Adrenal gland (tissue), 12 donors: ENCODE measurements around the gene INF2. TPM values are rescaled to one million over a fixed set of nuclear protein-coding genes. Genes with fewer than 3 reads are reported as not detected.
A peak's percentile ranks its signal among the peaks of the same experiment; 100 is the strongest.

ENCODE experiments used
- DNase-seq, 7 donors: peaks; one replicate each; pipeline ENCODE4 v3.0.0-alpha.2; 2019 to 2020
- H3K27ac ChIP-seq, 5 donors: fragments of 200-600 bp; sonication (generic) in 4 of 5; 1 replicate in 3 of 5; 2 replicates in 2 of 5; pipeline versions ENCODE4 v1.5.1 to v1.8.0; 2016 to 2020; ENCODE audit warnings: mild to moderate bottlenecking in 1 of 5
- H3K27me3 ChIP-seq: fragments of 200-600 bp; 2 replicates; pipeline ENCODE4 v1.8.0; 2021
- H3K36me3 ChIP-seq, 2 donors: fragments of 200-600 bp; replicated peaks in 1 of 2; 1 replicate in 1 of 2; 2 replicates in 1 of 2; pipeline versions ENCODE4 v1.5.1 to v1.8.0; 2018 to 2022
- H3K4me1 ChIP-seq, 2 donors: fragments of 200-600 bp; replicated peaks in 1 of 2; 1 replicate in 1 of 2; 2 replicates in 1 of 2; pipeline versions ENCODE4 v1.5.1 to v1.8.0; 2018 to 2021
- H3K4me3 ChIP-seq, 4 donors: fragments of 200-600 bp; sonication (generic) in 3 of 4; one replicate each; pipeline ENCODE4 v1.5.1; 2016 to 2018
- H3K9me3 ChIP-seq, 3 donors: fragments of 200-600 bp; sonication (generic) in 1 of 3; replicated peaks in 1 of 3; 1 replicate in 2 of 3; 2 replicates in 1 of 3; pipeline versions ENCODE4 v1.5.1 to v1.8.0; 2016 to 2021
- POLR2A ChIP-seq, 2 donors: fragments of 450-650 bp; IDR thresholded peaks; one replicate each; pipeline ENCODE4 v1.6.1; 2017; ENCODE audit warnings: antibody characterized with exemption in 2 of 2, mild to moderate bottlenecking in 2 of 2, moderate library complexity in 1 of 2
- WGBS, 4 donors: extraction: QIAGEN DNeasy Blood & Tissue Kit in 2 of 4; methylation state at CpG; one replicate each; pipeline versions ENCODE4 v1.1.5 to v1.1.7; 2013 to 2017; 5-methylcytosine and 5-hydroxymethylcytosine counted together
- intact Hi-C, 2 donors: fragments of 100-400 bp; cut with DNase I; formaldehyde crosslinking; loops; one replicate each; pipeline versions ENCODE4 v1.14.1 to v1.15.0; 2022 to 2023
- polyA plus RNA-seq, 3 donors: library from polyadenylated mRNA; stranded (reverse); fragments of 200-250 nt in 2 of 3; fragments of 350-450 nt in 1 of 3; fragmentation: Illumina TruSeq in 1 of 3; extraction: RNeasy Lipid Tissue Mini Kit (QIAGEN cat#74804) in 1 of 3; gene quantifications; one replicate each; pipeline ENCODE4 v1.2.3, GENCODE V29; 2013 to 2014
- total RNA-seq, 9 donors: library from RNA; depleted of rRNA in 4 of 9; stranded (reverse); fragments of >200 nt in 4 of 9; fragments of 120-200 nt in 1 of 9; fragmentation: NEBNext Ultra II Directional in 1 of 9; extraction: Animal tissue kit (Norgen Biotek cat#: 25700) in 1 of 9; gene quantifications; one replicate each; pipeline versions ENCODE4 v1.1.0 to v1.2.4, GENCODE V29; 2013 to 2023
- TF ChIP-seq, protein P1 (sequence below), 6 experiments: fragments of 450-650 bp in 4 of 6; fragments of 200-600 bp in 2 of 6; sonication (generic) in 1 of 6; IDR thresholded peaks; 1 replicate in 5 of 6; 2 replicates in 1 of 6; pipeline versions ENCODE4 v1.5.1 to v1.8.0; 2016 to 2021; ENCODE audit warnings: antibody characterized with exemption in 6 of 6, mild to moderate bottlenecking in 2 of 6, moderate library complexity in 1 of 6
- donor health status: healthy with polysubstance abuse.
- donor health status: Bipolar disorder and iron deficiency.
- donor health status: DM: yes; HTN: yes; CAD: no.
- donor health status: DM: no; HTN: no; CAD: no.
- donor health status: DM: no; HTN: no; CAD: no.
- donor health status: DM: yes; HTN: yes; CAD: no.

The INF2 gene
- total and polyA plus RNA-seq, 12 donors, result 8.4 to 217 (median 62.0) TPM

DNA sequence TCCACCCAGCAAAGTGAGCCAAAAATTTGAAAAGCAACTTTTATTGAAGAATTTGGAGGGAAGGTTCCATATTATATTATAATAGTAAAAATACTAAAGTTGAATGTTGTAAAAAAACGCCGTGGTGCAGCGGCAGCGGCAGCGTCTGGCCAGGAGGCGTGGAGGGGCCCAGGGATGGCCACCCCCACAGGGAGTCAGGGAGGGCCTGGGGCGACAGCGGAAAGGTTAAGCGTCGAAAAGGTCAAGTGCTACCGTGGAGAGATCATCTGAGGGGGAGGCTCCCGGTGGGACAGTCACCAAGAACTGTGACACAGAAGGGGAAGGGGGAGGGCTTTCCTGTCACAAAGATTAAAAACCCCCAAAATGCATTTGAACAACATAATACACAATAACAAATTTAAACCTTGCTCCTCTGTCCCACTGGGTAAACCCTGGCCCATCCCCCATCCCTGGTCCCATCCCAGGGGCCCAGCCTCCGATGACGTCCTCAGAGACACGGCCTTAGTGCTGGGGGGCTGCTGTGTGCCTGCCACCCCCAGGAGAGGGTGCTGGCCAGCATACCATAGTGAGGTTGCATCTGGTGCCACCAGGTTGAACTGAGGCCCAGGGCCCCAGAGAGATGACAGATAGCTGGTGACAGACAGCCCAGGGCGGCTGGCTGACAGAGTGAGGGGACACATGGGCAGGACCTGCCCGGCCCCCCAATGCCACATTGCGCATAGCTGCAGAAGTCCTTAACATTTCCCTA lies 80.1 kb downstream of the INF2 start:
- 71 to 76% (median 73%) methylated on average over 17 to 18 of the region's 18 CpGs for WGBS, 4 donors

DNA sequence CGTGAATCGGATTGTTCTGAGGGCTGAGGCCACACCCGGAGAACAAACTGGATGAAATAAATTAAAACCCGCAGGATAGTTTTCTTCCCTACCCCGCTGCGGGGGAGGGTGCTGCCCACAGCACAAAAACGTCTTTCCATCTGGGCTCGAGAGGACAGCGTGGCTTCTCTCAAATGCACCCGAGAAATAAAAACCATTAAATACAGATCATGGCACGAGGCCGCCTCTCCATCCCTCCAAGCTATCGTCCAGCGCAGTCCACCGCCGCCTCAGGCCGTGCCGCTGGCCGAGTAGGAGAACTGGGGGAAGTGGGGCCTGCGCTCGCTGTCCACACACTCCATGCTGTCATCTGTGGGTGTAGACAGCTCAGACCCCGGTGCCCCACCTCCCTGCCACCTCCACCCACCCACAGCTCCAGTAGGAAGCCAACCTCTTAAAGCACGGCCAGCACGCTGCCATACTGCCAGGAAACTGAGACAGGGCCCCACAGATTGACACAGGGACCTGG lies 80.7 kb downstream of the INF2 start:
- Histone ChIP-seq H3K27ac (no peak overlapping the region), H3K4me3 (no peak overlapping the region), H3K4me1 (peaks cover 0 to 4% of the 10 kb centered on the region in 2 donors), H3K36me3 (peaks cover 0 to 40% of the 10 kb centered on the region in 2 donors), H3K9me3 (no peaks in the 10 kb centered on the region), H3K27me3 (no peaks in the 10 kb centered on the region)
- TF ChIP-seq, protein P1, sequence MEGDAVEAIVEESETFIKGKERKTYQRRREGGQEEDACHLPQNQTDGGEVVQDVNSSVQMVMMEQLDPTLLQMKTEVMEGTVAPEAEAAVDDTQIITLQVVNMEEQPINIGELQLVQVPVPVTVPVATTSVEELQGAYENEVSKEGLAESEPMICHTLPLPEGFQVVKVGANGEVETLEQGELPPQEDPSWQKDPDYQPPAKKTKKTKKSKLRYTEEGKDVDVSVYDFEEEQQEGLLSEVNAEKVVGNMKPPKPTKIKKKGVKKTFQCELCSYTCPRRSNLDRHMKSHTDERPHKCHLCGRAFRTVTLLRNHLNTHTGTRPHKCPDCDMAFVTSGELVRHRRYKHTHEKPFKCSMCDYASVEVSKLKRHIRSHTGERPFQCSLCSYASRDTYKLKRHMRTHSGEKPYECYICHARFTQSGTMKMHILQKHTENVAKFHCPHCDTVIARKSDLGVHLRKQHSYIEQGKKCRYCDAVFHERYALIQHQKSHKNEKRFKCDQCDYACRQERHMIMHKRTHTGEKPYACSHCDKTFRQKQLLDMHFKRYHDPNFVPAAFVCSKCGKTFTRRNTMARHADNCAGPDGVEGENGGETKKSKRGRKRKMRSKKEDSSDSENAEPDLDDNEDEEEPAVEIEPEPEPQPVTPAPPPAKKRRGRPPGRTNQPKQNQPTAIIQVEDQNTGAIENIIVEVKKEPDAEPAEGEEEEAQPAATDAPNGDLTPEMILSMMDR (IDR thresholded peaks at IDR 0.05), result no peak
- no peak for TF ChIP-seq POLR2A (IDR thresholded peaks at IDR 0.05)
- intact Hi-C loops, result loop anchor here (5.0 kb wide), 1 partner anchor 52 kb away; no protein-coding TSS in a partner anchor
- 78 to 84% (median 81%) methylated on average over 13 to 24 of the region's 24 CpGs for WGBS, 4 donors
- no peak for DNase-seq

More for the DNA sequence above, 80.1 kb downstream of the INF2 start:
- H3K36me3 ChIP-seq, result peaks cover 0 to 34% of the 10 kb centered on the region in 2 donors
- no peak overlapping the region for H3K4me3 ChIP-seq
- no peak for TF ChIP-seq POLR2A (IDR thresholded peaks at IDR 0.05)
- TF ChIP-seq, protein P1 (IDR thresholded peaks at IDR 0.05), result no peak
- peak overlapping the region in 2 of 5 donors; percentile 67 to 74 for H3K27ac ChIP-seq
- H3K9me3 ChIP-seq, result no peaks in the 10 kb centered on the region
- intact Hi-C loops, result loop anchor here (5.0 kb wide), 1 partner anchor 53 kb away; no protein-coding TSS in a partner anchor
- H3K27me3 ChIP-seq, result no peaks in the 10 kb centered on the region
- H3K4me1 ChIP-seq, result peaks cover 0 to 4% of the 10 kb centered on the region in 2 donors
- no peak for DNase-seq

DNA sequence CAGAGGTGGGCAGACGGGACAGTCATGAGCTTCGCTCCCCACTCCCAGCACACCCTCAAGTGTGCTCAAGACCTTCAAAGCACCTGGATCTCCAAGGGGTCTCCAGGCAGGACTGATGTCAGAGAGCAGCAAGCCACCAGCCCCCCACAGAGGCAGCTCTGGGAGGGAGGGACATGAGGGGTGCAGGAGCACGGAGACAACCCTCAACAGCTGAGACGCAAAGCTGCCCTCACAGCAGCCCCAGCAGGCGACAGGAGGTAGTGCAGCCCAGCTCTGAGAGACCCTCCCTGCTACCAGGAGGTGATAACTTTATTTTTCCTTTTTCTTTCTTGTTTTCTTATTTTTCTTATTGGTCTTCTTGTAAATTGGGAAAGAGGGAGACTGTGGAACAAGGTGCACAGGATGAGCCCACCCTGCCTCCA lies 81.4 kb downstream of the INF2 start:
- Histone ChIP-seq H3K4me3 (no peak overlapping the region), H3K4me1 (peaks cover 0 to 4% of the 10 kb centered on the region in 2 donors), H3K9me3 (no peaks in the 10 kb centered on the region), H3K27ac (no peak overlapping the region), H3K27me3 (no peaks in the 10 kb centered on the region), H3K36me3 (peaks cover 0 to 46% of the 10 kb centered on the region in 2 donors)
- intact Hi-C loops, result loop anchor here (5.0 kb wide), 1 partner anchor 51 kb away; no protein-coding TSS in a partner anchor
- TF ChIP-seq POLR2A (IDR thresholded peaks at IDR 0.05), result no peak
- TF ChIP-seq, protein P1 (IDR thresholded peaks at IDR 0.05), result peak; percentile 12 to 51 (median 42)
- WGBS, 4 donors, result 88 to 98% (median 93%) methylated on average over 3 to 5 of the region's 5 CpGs
- no peak for DNase-seq

DNA sequence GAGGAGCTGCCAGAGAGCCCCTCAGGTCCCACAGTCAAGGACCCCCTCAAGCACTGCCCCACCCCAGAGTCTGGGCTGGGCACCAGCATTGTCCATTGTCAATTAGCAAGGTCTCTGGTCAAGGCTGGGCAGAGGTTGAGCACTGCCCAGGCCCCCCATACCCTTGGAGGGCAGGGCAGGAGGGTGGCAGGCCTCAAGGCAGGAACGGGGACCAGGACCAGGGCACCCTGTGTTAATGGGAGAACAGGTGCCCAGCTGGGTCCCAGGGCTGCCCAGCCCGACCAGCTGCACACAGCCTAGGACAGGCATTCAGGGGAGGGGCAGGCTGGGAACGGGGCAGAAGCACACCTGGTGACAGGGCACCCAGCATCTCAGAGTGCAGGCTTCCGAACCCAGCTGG lies 82.0 kb downstream of the INF2 start:
- Histone ChIP-seq H3K9me3 (no peaks in the 10 kb centered on the region), H3K36me3 (peaks cover 0 to 49% of the 10 kb centered on the region in 2 donors), H3K27ac (no peak overlapping the region), H3K4me3 (no peak overlapping the region), H3K27me3 (no peaks in the 10 kb centered on the region), H3K4me1 (peaks cover 0 to 4% of the 10 kb centered on the region in 2 donors)
- TF ChIP-seq, protein P1 (IDR thresholded peaks at IDR 0.05), result no peak
- TF ChIP-seq POLR2A (IDR thresholded peaks at IDR 0.05), result no peak
- no peak for DNase-seq
- 78 to 99% (median 95%) methylated on average over 3 to 4 of the region's 4 CpGs for WGBS, 4 donors
- intact Hi-C loops, result loop anchor here (5.0 kb wide), 1 partner anchor 51 kb away; no protein-coding TSS in a partner anchor
